IMR-90 (cell line): ENCODE measurements around the gene R3HDML. TPM values are rescaled to one million over a fixed set of nuclear protein-coding genes. Genes with fewer than 3 reads are reported as not detected.

ENCODE experiments used
- ATAC-seq: fragments of 200-7000 bp; cut with Tn5 transposase; 2 replicates; pipeline ENCODE4 v1.9.1; 2020; ENCODE audit warnings: low read depth, mild to moderate bottlenecking, moderate library complexity
- BruUV-seq: library from RNA; stranded (reverse); fragments of 400-500 nt; replicated peaks from 2 replicates; lab custom pipeline; 2021; lab: Mats Ljungman, UMichigan
- CTCF ChIA-PET: fragments of 300-600 bp; formaldehyde crosslinking; extraction: SDS; loops from one replicate; lab custom pipeline; 2021; ENCODE audit warnings: antibody characterized with exemption; lab: Yijun Ruan, JAX
- POLR2A ChIA-PET: fragments of 300-600 bp; sonication (Branson Sonifier 250); formaldehyde crosslinking; loops from one replicate; lab custom pipeline; 2022; ENCODE audit warnings: antibody characterized with exemption; ENCODE audit not compliant: unreplicated experiment; lab: Charles Lee
- DNase-seq: peaks from one replicate; pipeline ENCODE4 v3.0.0; 2013
- H2AFZ ChIP-seq: replicated peaks from 2 replicates; pipeline ENCODE3; 2013; ENCODE audit warnings: low read length, mild to moderate bottlenecking; ENCODE audit not compliant: poor library complexity
- H2AK5ac ChIP-seq: 2 replicates; pipeline ENCODE4 v1.6.1; 2013; ENCODE audit warnings: low read depth, low read length, inconsistent platforms
- H2AK9ac ChIP-seq: replicated peaks from 2 replicates; pipeline ENCODE3; 2013; ENCODE audit warnings: mild to moderate bottlenecking, low read depth, low read length, moderate library complexity; ENCODE audit not compliant: poor library complexity
- H2BK120ac ChIP-seq: 2 replicates; pipeline ENCODE4 v1.6.1; 2013; ENCODE audit warnings: low read depth, low read length, inconsistent platforms
- H2BK15ac ChIP-seq: 3 replicates; pipeline ENCODE4 v1.6.1; 2013; ENCODE audit warnings: low read depth, low read length, inconsistent platforms
- H2BK20ac ChIP-seq: 2 replicates; pipeline ENCODE4 v1.6.1; 2013; ENCODE audit warnings: low read depth, mild to moderate bottlenecking, inconsistent platforms, low read length, moderate library complexity
- H2BK5ac ChIP-seq: 2 replicates; pipeline ENCODE4 v1.6.1; 2013; ENCODE audit warnings: mild to moderate bottlenecking, low read depth, low read length, inconsistent platforms; ENCODE audit not compliant: poor library complexity, severe bottlenecking
- H3K14ac ChIP-seq: replicated peaks from 2 replicates; pipeline ENCODE4 v1.6.1; 2013; ENCODE audit warnings: low read depth, low read length, inconsistent platforms
- H3K18ac ChIP-seq: 2 replicates; pipeline ENCODE4 v1.6.1; 2013; ENCODE audit warnings: low read depth, low read length, control low read depth
- H3K23ac ChIP-seq: 2 replicates; pipeline ENCODE4 v1.6.1; 2013; ENCODE audit warnings: low read depth, low read length, inconsistent platforms
- H3K27ac ChIP-seq: 2 replicates; pipeline ENCODE4 v1.5.1; 2013; ENCODE audit warnings: mild to moderate bottlenecking, control low read depth, low read length; ENCODE audit not compliant: insufficient read depth
- H3K27me3 ChIP-seq: 2 replicates; pipeline ENCODE4 v1.6.1; 2013; ENCODE audit warnings: low read length; ENCODE audit not compliant: control insufficient read depth, insufficient read depth
- H3K36me3 ChIP-seq: 2 replicates; pipeline ENCODE4 v1.6.1; 2013; ENCODE audit warnings: low read length, mixed read lengths; ENCODE audit not compliant: control insufficient read depth, insufficient read depth
- H3K4ac ChIP-seq: 2 replicates; pipeline ENCODE4 v1.6.1; 2013; ENCODE audit warnings: low read depth, low read length, inconsistent platforms
- H3K4me1 ChIP-seq: 2 replicates; pipeline ENCODE4 v1.6.1; 2013; ENCODE audit warnings: low read length, mixed read lengths; ENCODE audit not compliant: control insufficient read depth, insufficient read depth
- H3K4me2 ChIP-seq: 2 replicates; pipeline ENCODE4 v1.6.1; 2013; ENCODE audit warnings: low read depth, mild to moderate bottlenecking, control low read depth, low read length, moderate library complexity
- H3K4me3 ChIP-seq: 2 replicates; pipeline ENCODE4 v1.5.1; 2013; ENCODE audit warnings: low read depth, mild to moderate bottlenecking, control low read depth, low read length, moderate library complexity; ENCODE audit not compliant: insufficient read depth
- H3K56ac ChIP-seq: 2 replicates; pipeline ENCODE4 v1.6.1; 2013; ENCODE audit warnings: low read length, inconsistent platforms; ENCODE audit not compliant: insufficient read depth; ENCODE audit errors: extremely low read depth
- H3K79me1 ChIP-seq, 2 experiments: 2 replicates each; pipeline ENCODE4 v1.6.1; 2013; ENCODE audit warnings: low read length in 2 of 2, inconsistent platforms in 1 of 2, low read depth in 1 of 2
- H3K9ac ChIP-seq: 2 replicates; pipeline ENCODE4 v1.6.1; 2013; ENCODE audit warnings: low read depth, low read length, control low read depth
- H3K9me1 ChIP-seq: 2 replicates; pipeline ENCODE4 v1.6.1; 2013; ENCODE audit warnings: low read length, inconsistent platforms; ENCODE audit not compliant: insufficient read depth
- H3K9me3 ChIP-seq: 2 replicates; pipeline ENCODE4 v1.6.1; 2013; ENCODE audit warnings: low read length; ENCODE audit not compliant: control insufficient read depth, insufficient read depth
- H4K20me1 ChIP-seq: 2 replicates; pipeline ENCODE4 v1.6.1; 2013; ENCODE audit warnings: low read length, inconsistent platforms; ENCODE audit not compliant: insufficient read depth
- H4K5ac ChIP-seq: 2 replicates; pipeline ENCODE4 v1.6.1; 2013; ENCODE audit warnings: mild to moderate bottlenecking, low read depth, low read length, control low read depth
- H4K8ac ChIP-seq, 2 experiments: 2 replicates each; pipeline ENCODE4 v1.6.1; 2013; ENCODE audit warnings: low read depth in 2 of 2, low read length in 2 of 2, control low read depth in 1 of 2, inconsistent platforms in 1 of 2
- H4K91ac ChIP-seq: 2 replicates; pipeline ENCODE4 v1.6.1; 2013; ENCODE audit warnings: low read depth, low read length, inconsistent platforms; ENCODE audit not compliant: insufficient read depth
- BHLHE40 ChIP-seq: fragments of 150-350 bp; IDR thresholded peaks from 2 replicates; pipeline ENCODE4 v1.6.1; 2016; ENCODE audit warnings: mild to moderate bottlenecking, low read depth, low read length
- CEBPB ChIP-seq: IDR thresholded peaks from 2 replicates; pipeline ENCODE4 v1.6.1; 2012; ENCODE audit warnings: low read depth, low read length, improper control_type of control experiment
- CHD1 ChIP-seq: IDR thresholded peaks from 2 replicates; pipeline ENCODE4 v1.6.1; 2012; ENCODE audit warnings: low read depth, low read length, improper control_type of control experiment
- FOS ChIP-seq: fragments of 150-350 bp; IDR thresholded peaks from 2 replicates; pipeline ENCODE4 v1.6.1; 2016; ENCODE audit warnings: low read depth, low read length
- MAFK ChIP-seq: IDR thresholded peaks from 2 replicates; pipeline ENCODE4 v1.6.1; 2012; ENCODE audit warnings: low read depth, low read length, improper control_type of control experiment
- MAZ ChIP-seq: IDR thresholded peaks from 2 replicates; pipeline ENCODE4 v1.6.1; 2012; ENCODE audit warnings: low read depth, mild to moderate bottlenecking, low read length, improper control_type of control experiment, moderate library complexity, borderline replicate concordance
- MXI1 ChIP-seq: IDR thresholded peaks from 2 replicates; pipeline ENCODE4 v1.6.1; 2012; ENCODE audit warnings: low read depth, mild to moderate bottlenecking, low read length, moderate library complexity, borderline replicate concordance
- NFE2L2 ChIP-seq: fragments of 150-350 bp; IDR thresholded peaks from 2 replicates; pipeline ENCODE4 v1.6.1; 2016; ENCODE audit warnings: low read depth, mild to moderate bottlenecking, low read length
- POLR2A ChIP-seq: IDR thresholded peaks from 2 replicates; pipeline ENCODE4 v1.6.1; 2012; ENCODE audit warnings: mild to moderate bottlenecking, low read depth, low read length
- RAD21 ChIP-seq: IDR thresholded peaks from 2 replicates; pipeline ENCODE4 v1.6.1; 2012; ENCODE audit warnings: low read length, improper control_type of control experiment
- RCOR1 ChIP-seq: IDR thresholded peaks from 2 replicates; pipeline ENCODE4 v1.6.1; 2012; ENCODE audit warnings: mild to moderate bottlenecking, low read length, improper control_type of control experiment; ENCODE audit not compliant: insufficient replicate concordance
- RFX5 ChIP-seq: IDR thresholded peaks from 2 replicates; pipeline ENCODE4 v1.8.0; 2012; ENCODE audit warnings: low read depth, mild to moderate bottlenecking, low read length, moderate library complexity
- SMC3 ChIP-seq: fragments of 150-350 bp; IDR thresholded peaks from 2 replicates; pipeline ENCODE4 v1.6.1; 2016; ENCODE audit warnings: low read depth, mild to moderate bottlenecking, antibody characterized with exemption, low read length, moderate library complexity
- WGBS, 2 experiments: methylation state at CpG; one replicate each; pipeline versions ENCODE4 v1.1.5 to v1.1.7; 2013; ENCODE audit warnings: missing lambda C conversion rate in 2 of 2; ENCODE audit not compliant: insufficient read length in 1 of 2; ENCODE audit errors: extremely low coverage in 2 of 2; 5-methylcytosine and 5-hydroxymethylcytosine counted together
- dilution Hi-C: fragments of 300-500 bp; cut with HindIII; formaldehyde crosslinking; loops from one replicate; pipeline ENCODE4 v1.14.3; 2018; ENCODE audit warnings: low sequenced_read_pairs; ENCODE audit not compliant: unreplicated experiment
- in situ Hi-C: fragments of 300-500 bp; cut with MboI; formaldehyde crosslinking; loops from 3 replicates; pipeline ENCODE4 v1.14.3; 2019; ENCODE audit warnings: low sequenced_read_pairs, inconsistent platforms, mixed read lengths
- intact Hi-C: fragments of 100-400 bp; cut with micrococcal nuclease; formaldehyde crosslinking; loops from 2 replicates; pipeline ENCODE4 v1.10.0; 2022
- polyA plus RNA-seq, 3 experiments: library from polyadenylated mRNA; depleted of rRNA; stranded (reverse); fragments of >200 nt; gene quantifications; 2 replicates each; pipeline ENCODE4 v1.2.3, GENCODE V29; 2012; ENCODE audit warnings: low replicate concordance in 1 of 3
- total RNA-seq: library from RNA; depleted of rRNA; stranded (reverse); fragments of >200 nt; gene quantifications from 2 replicates; pipeline ENCODE4 v1.2.3, GENCODE V29; 2012
- TF ChIP-seq, protein P1 (sequence below): fragments of 150-350 bp; IDR thresholded peaks from 2 replicates; pipeline ENCODE4 v1.6.1; 2017; ENCODE audit warnings: mild to moderate bottlenecking, antibody characterized with exemption, low read length, low read depth
- TF ChIP-seq, protein P2 (sequence below): fragments of 150-350 bp; IDR thresholded peaks from 2 replicates; pipeline ENCODE4 v1.6.1; 2016; ENCODE audit warnings: low read depth, mild to moderate bottlenecking, low read length, moderate library complexity, borderline replicate concordance
- TF ChIP-seq, protein P3 (sequence below): conservative IDR thresholded peaks from 2 replicates; pipeline ENCODE4 v1.5.1; 2012; ENCODE audit warnings: mild to moderate bottlenecking, low read depth, low read length, improper control_type of control experiment

The R3HDML gene
- total and polyA plus RNA-seq, 2 of the 4 experiments (the other 2 are of a cell fraction) = not detected

DNA sequence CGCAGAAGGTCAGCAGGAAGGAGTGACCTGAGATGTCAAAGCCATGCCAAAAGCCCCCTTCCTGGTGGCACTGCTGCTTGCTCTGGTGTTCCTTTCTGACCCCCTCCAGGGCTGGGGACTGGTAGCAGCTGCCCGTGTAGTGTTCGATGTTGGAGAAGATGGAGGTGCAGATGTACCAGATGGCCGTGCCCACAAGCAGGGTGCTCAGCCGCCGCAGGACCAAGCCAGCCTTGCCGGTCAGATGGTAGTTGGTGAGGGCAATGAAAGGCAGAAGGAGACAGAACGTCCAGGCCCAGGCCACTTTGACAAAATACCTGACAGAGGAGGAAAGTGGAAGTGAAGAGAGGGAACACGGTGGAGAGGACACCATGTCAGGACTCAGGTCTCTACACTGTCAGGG is 29.9 kb upstream of the R3HDML start:
- H3K4me2 ChIP-seq = no peak overlapping the region

More for the DNA sequence above, 29.9 kb upstream of the R3HDML start:
- Histone ChIP-seq H2BK120ac (no peak overlapping the region), H2AK9ac (peak overlapping the region; percentile 8), H4K20me1 (no peaks in the 10 kb centered on the region), H3K4me3 (no peak overlapping the region), H3K27me3 (no peaks in the 10 kb centered on the region), H3K9me1 (peaks cover 3% of the 10 kb centered on the region; the same call in 1 of the 2 replicates), H2BK20ac (no peak overlapping the region), H2BK5ac (no peak overlapping the region), H2AK5ac (no peak overlapping the region), H3K9me3 (no peaks in the 10 kb centered on the region), H3K79me1 (peaks cover 9 to 27% of the 10 kb centered on the region in 2 experiments; a peak in 3 of 4 replicates), H3K56ac (no peak overlapping the region), H3K9ac (no peak overlapping the region), H4K91ac (no peak overlapping the region), H3K14ac (no peak overlapping the region), H2BK15ac (no peak overlapping the region), H3K18ac (no peak overlapping the region), H3K4ac (no peak overlapping the region), H4K5ac (no peak overlapping the region), H3K23ac (no peak overlapping the region), H2AFZ (no peak overlapping the region), H4K8ac (no peak overlapping the region), H3K36me3 (0 out of 2 replicates have a peak, but pooled peaks cover 1% of the 10 kb centered on the region), H3K4me1 (peaks cover 4% of the 10 kb centered on the region), H3K27ac (no peak overlapping the region)
- in situ Hi-C loops (no loop called here), dilution Hi-C loops (no loop called here), intact Hi-C loops (no loop called here)
- CTCF ChIA-PET = no interaction called here
- DNase-seq (no peak), ATAC-seq (no peak)
- no peak for TF ChIP-seq MAFK
- TF ChIP-seq MAZ = no peak
- no peak for TF ChIP-seq NFE2L2
- no peak for TF ChIP-seq POLR2A
- TF ChIP-seq SMC3 = no peak
- TF ChIP-seq CEBPB = no peak
- TF ChIP-seq CHD1 = no peak
- no peak for TF ChIP-seq MXI1
- TF ChIP-seq, protein P1, sequence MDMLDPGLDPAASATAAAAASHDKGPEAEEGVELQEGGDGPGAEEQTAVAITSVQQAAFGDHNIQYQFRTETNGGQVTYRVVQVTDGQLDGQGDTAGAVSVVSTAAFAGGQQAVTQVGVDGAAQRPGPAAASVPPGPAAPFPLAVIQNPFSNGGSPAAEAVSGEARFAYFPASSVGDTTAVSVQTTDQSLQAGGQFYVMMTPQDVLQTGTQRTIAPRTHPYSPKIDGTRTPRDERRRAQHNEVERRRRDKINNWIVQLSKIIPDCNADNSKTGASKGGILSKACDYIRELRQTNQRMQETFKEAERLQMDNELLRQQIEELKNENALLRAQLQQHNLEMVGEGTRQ = no peak
- TF ChIP-seq BHLHE40 = no peak
- TF ChIP-seq, protein P2, sequence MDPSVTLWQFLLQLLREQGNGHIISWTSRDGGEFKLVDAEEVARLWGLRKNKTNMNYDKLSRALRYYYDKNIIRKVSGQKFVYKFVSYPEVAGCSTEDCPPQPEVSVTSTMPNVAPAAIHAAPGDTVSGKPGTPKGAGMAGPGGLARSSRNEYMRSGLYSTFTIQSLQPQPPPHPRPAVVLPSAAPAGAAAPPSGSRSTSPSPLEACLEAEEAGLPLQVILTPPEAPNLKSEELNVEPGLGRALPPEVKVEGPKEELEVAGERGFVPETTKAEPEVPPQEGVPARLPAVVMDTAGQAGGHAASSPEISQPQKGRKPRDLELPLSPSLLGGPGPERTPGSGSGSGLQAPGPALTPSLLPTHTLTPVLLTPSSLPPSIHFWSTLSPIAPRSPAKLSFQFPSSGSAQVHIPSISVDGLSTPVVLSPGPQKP = no peak
- TF ChIP-seq RFX5 = no peak
- no peak for TF ChIP-seq RAD21
- TF ChIP-seq FOS = no peak
- no peak for TF ChIP-seq RCOR1
- TF ChIP-seq, protein P3, sequence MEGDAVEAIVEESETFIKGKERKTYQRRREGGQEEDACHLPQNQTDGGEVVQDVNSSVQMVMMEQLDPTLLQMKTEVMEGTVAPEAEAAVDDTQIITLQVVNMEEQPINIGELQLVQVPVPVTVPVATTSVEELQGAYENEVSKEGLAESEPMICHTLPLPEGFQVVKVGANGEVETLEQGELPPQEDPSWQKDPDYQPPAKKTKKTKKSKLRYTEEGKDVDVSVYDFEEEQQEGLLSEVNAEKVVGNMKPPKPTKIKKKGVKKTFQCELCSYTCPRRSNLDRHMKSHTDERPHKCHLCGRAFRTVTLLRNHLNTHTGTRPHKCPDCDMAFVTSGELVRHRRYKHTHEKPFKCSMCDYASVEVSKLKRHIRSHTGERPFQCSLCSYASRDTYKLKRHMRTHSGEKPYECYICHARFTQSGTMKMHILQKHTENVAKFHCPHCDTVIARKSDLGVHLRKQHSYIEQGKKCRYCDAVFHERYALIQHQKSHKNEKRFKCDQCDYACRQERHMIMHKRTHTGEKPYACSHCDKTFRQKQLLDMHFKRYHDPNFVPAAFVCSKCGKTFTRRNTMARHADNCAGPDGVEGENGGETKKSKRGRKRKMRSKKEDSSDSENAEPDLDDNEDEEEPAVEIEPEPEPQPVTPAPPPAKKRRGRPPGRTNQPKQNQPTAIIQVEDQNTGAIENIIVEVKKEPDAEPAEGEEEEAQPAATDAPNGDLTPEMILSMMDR = no peak
- 100% methylated on average over 4 of the region's 9 CpGs; no CpG with 5 or more reads in 1 of the 2 experiments for WGBS, 2 experiments
- POLR2A ChIA-PET = no interaction called here
- BruUV-seq = no TSS peak
